SJCRH30 (cell line): ENCODE results near the gene BBS5. TPM values are rescaled to one million over a fixed set of nuclear protein-coding genes. Genes with fewer than 3 reads are reported as not detected.
"Not testable (repeated sequence)": the region's sequence is repeated elsewhere in the genome, so short reads cannot be mapped to it uniquely, and the experiment has no call there.

Experiments
- DNase-seq, 2 experiments: peaks; one replicate each; pipeline ENCODE4 v3.0.0-alpha.2; 2015 to 2020
- H3K27ac ChIP-seq: fragments of 250-450 bp; sonication (Bioruptor Pico); 2 replicates; pipeline ENCODE4 v1.5.1; 2020; ENCODE audit warnings: mild to moderate bottlenecking, moderate library complexity
- H3K27me3 ChIP-seq: fragments of 250-450 bp; sonication (Bioruptor Pico); 2 replicates; pipeline ENCODE4 v1.5.1; 2020; ENCODE audit warnings: mild to moderate bottlenecking, moderate library complexity
- H3K36me3 ChIP-seq: fragments of 250-450 bp; sonication (Bioruptor Pico); 2 replicates; pipeline ENCODE4 v1.5.1; 2020; ENCODE audit warnings: mild to moderate bottlenecking, moderate library complexity
- H3K4me1 ChIP-seq: fragments of 250-450 bp; sonication (Bioruptor Pico); 2 replicates; pipeline ENCODE4 v1.5.1; 2020; ENCODE audit warnings: mild to moderate bottlenecking, moderate library complexity
- H3K4me3 ChIP-seq: fragments of 250-450 bp; sonication (Bioruptor Pico); 2 replicates; pipeline ENCODE4 v1.5.1; 2020; ENCODE audit warnings: mild to moderate bottlenecking, moderate library complexity
- H3K9me3 ChIP-seq: fragments of 250-450 bp; sonication (Bioruptor Pico); replicated peaks from 2 replicates; pipeline ENCODE4 v1.5.1; 2020; ENCODE audit warnings: mild to moderate bottlenecking, moderate library complexity
- total RNA-seq: library from RNA; depleted of rRNA; stranded (reverse); fragments of >200 nt; shearing (Covaris generic); gene quantifications from 2 replicates; pipeline ENCODE4 v1.2.3, GENCODE V29; 2014

Gene BBS5
- total RNA-seq, 1 experiment from 2014 or later: 5.4 TPM

- peak overlapping the region; percentile 58 for H3K4me3 ChIP-seq
- H3K27me3 ChIP-seq: no peaks in the 10 kb centered on the region
- no peaks in the 10 kb centered on the region for H3K36me3 ChIP-seq
- H3K27ac ChIP-seq: peak overlapping the region; percentile 85
- peaks cover 43% of the 10 kb centered on the region for H3K4me1 ChIP-seq
- peak in 1 of 2 experiments; percentile 28 for DNase-seq
- no peaks in the 10 kb centered on the region for H3K9me3 ChIP-seq
Observed at GRCh38 chr2:169509955-169510354, 30.7 kb downstream of the BBS5 start.

DNA sequence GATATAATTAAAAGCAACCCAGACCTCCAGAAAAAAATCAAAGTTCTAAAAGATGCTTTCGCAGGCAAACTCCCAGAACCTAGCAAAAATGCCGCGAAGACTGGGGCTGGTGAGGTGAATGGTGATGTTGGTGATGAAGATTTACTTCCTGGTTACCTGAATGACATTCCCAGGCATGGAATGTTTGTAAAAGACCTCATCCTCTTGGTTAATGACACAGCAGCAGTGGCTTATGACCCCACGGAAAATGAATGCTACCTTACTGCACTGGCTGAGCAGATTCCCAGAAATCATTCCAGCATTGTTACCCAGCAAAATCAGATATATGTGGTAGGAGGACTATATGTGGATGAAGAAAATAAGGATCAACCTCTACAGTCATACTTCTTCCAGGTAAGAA lies 31.2 kb downstream of the BBS5 start:
- no peaks in the 10 kb centered on the region for H3K36me3 ChIP-seq
- H3K4me3 ChIP-seq: peak overlapping the region; percentile 58
- peak overlapping the region; percentile 85; the same call in 1 of the 2 replicates for H3K27ac ChIP-seq
- no peak for DNase-seq
- H3K27me3 ChIP-seq: no peaks in the 10 kb centered on the region
- peaks cover 43% of the 10 kb centered on the region for H3K4me1 ChIP-seq
- no peaks in the 10 kb centered on the region for H3K9me3 ChIP-seq

- H3K27ac ChIP-seq: no peak overlapping the region
- peak in 1 of 2 experiments; percentile 24 for DNase-seq
- H3K36me3 ChIP-seq: 0 out of 2 replicates have a peak, but pooled peaks cover 4% of the 10 kb centered on the region
- H3K4me3 ChIP-seq: peak overlapping the region; percentile 58
- no peaks in the 10 kb centered on the region for H3K9me3 ChIP-seq
- H3K4me1 ChIP-seq: peaks cover 43% of the 10 kb centered on the region
- no peaks in the 10 kb centered on the region for H3K27me3 ChIP-seq
Observed at GRCh38 chr2:169511818-169512217, 32.5 kb downstream of the BBS5 start.

DNA sequence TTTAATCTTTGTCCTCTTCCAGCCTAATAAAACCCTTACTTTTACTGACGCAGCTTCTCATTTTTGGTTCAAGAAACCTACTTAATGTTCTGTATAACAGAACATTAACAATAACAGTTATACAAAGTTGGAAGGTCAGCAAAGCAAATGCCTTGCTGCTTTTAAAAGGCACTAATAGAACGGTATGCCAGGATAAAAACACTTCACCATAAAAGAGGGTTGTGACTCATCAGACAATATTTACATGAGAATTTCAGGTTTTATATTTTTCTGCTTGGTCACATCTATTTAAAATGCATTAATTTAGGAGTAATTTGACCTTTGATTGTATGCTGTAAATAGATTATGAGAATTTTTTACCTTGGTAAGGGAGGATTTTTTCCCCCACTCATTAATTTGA lies 33.2 kb downstream of the BBS5 start:
- H3K4me1 ChIP-seq: peaks cover 38% of the 10 kb centered on the region
- H3K27me3 ChIP-seq: no peaks in the 10 kb centered on the region
- H3K9me3 ChIP-seq: no peaks in the 10 kb centered on the region
- H3K36me3 ChIP-seq: 0 out of 2 replicates have a peak, but pooled peaks cover 4% of the 10 kb centered on the region
- no peak overlapping the region for H3K27ac ChIP-seq
- DNase-seq: no peak
- peak overlapping the region; percentile 58; the same call in 1 of the 2 replicates for H3K4me3 ChIP-seq

DNA sequence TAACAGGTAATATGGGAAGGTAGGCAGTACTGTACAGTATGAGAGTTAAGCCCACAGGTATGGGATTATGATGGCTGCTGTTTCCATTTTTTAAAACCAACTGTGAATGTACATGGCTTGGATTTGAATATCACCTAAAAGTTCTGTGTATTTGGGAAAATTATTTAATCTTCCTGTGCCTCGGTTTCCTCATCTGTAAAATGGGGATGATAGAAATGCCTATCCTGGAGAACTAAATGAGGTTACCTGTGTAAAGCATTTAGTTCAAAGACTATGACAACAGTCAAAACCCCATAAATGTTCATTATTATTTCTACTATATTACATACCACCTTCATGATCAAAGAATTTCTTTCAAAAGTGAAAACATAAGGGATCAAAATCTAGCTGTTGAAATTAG lies 33.8 kb downstream of the BBS5 start:
- H3K9me3 ChIP-seq: no peaks in the 10 kb centered on the region
- 0 out of 2 replicates have a peak, but pooled peaks cover 4% of the 10 kb centered on the region for H3K36me3 ChIP-seq
- DNase-seq: no peak
- H3K4me1 ChIP-seq: peaks cover 33% of the 10 kb centered on the region
- H3K27ac ChIP-seq: peak overlapping the region; percentile 71
- H3K4me3 ChIP-seq: no peak overlapping the region
- H3K27me3 ChIP-seq: no peaks in the 10 kb centered on the region

- Histone ChIP-seq H3K27me3 (no peaks in the 10 kb centered on the region), H3K4me3 (0 out of 2 replicates have a peak overlapping the region, but pooled peaks have one; percentile 9), H3K4me1 (peaks cover 25% of the 10 kb centered on the region), H3K9me3 (no peaks in the 10 kb centered on the region), H3K27ac (peak overlapping the region; percentile 71), H3K36me3 (peaks cover 5% of the 10 kb centered on the region; the same call in 1 of the 2 replicates)
- peak; percentile 85 to 88 for DNase-seq
Observed at GRCh38 chr2:169513926-169514325, 34.6 kb downstream of the BBS5 start.

DNA sequence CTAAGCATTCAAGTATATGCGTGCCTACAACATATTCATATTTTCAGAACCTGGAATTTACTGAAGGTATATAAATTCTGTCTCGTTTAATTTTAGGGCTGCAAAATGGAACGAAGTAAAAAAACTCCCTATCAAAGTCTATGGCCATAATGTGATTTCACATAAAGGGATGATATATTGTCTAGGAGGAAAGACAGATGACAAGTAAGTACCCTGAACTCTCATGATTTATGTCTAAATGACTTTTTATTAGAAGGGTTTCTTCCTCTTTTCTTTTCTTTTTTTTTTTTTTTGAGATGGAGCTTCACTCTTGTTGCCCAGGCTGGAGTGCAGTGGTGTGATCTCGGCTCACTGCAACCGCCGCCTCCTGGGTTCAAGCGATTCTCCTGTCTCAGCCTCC lies 35.5 kb downstream of the BBS5 start:
- H3K4me1 ChIP-seq: peaks cover 21% of the 10 kb centered on the region
- H3K4me3 ChIP-seq, DNase-seq: not testable (repeated sequence)

DNA sequence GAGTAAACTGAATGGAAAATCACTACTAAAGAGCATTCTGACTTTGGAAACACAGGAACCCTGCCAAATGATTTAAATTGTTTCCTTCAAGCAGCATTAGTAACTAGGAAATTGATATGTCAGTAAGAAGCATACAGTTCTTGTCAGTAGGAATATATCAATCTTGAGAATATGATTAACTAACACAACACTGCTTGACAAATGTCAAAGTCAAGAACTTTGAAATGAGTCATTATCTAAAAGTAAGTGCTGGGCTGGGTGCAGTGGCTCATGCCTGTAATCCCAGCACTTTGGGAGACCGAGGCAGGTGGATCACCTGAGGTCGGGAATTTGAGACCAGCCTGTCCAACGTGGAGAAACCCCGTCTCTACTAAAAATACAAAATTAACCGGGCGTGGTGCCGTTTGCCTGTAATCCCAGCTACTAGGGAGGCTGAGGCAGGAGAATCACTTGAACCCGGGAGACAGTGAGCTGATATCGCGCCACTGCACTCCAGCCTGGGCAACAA lies 37.2 kb downstream of the BBS5 start:
- H3K27ac ChIP-seq, DNase-seq, H3K27me3 ChIP-seq, H3K9me3 ChIP-seq, H3K36me3 ChIP-seq, H3K4me3 ChIP-seq: not testable (repeated sequence)
- peaks cover 20% of the 10 kb centered on the region for H3K4me1 ChIP-seq

More for the DNA sequence above, 35.5 kb downstream of the BBS5 start:
- H3K27me3 ChIP-seq, H3K27ac ChIP-seq, H3K36me3 ChIP-seq, H3K9me3 ChIP-seq: not testable (repeated sequence)

DNA sequence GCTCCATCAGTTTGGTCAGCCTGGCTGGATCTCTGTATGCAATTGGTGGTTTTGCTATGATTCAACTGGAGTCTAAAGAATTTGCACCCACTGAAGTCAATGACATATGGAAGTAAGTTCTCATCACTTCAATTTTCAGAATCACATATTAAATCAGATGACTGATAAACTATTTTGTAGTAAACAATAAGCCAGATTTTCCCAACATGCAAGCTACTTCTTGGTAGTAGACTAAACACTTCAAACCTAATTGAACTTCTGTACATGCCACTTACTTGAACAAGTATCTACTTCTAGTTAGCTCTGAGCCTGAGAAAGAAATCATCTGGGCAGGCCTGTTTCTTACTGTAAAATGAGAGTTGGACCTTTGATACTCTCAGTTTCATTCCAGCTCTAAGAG lies 41.6 kb downstream of the BBS5 start:
- H3K27ac ChIP-seq: no peak overlapping the region
- no peaks in the 10 kb centered on the region for H3K4me1 ChIP-seq
- no peak overlapping the region for H3K4me3 ChIP-seq
- no peak for DNase-seq
- no peaks in the 10 kb centered on the region for H3K27me3 ChIP-seq
- H3K9me3 ChIP-seq: no peaks in the 10 kb centered on the region
- H3K36me3 ChIP-seq: peaks cover 7% of the 10 kb centered on the region

DNA sequence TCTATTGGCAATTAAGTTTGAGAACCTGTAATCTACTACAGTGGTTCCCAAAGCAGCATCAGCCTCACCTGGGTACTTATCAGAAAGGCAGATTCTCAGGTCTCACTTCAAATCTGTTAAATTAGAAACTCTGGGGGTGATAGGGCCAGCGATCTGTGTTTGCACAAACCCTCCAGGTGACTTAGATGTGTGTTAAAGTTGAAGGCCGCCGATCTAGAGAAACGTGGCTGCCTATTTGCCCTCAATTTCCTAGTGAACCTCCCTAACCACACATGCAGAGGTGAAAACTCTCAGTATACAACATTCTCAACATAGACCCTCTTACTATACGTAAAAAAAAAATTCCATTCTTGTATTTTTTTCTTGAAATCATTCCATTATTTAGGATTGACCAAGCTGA lies 44.4 kb downstream of the BBS5 start:
- Histone ChIP-seq H3K9me3 (no peaks in the 10 kb centered on the region), H3K27ac (no peak overlapping the region), H3K4me1 (no peaks in the 10 kb centered on the region), H3K27me3 (no peaks in the 10 kb centered on the region), H3K4me3 (no peak overlapping the region), H3K36me3 (peaks cover 13% of the 10 kb centered on the region)
- no peak for DNase-seq

GRCh38 chr2:169525434-169525833 lies 46.1 kb downstream of the BBS5 start:
- no peaks in the 10 kb centered on the region for H3K4me1 ChIP-seq
- H3K4me3 ChIP-seq: no peak overlapping the region

DNA sequence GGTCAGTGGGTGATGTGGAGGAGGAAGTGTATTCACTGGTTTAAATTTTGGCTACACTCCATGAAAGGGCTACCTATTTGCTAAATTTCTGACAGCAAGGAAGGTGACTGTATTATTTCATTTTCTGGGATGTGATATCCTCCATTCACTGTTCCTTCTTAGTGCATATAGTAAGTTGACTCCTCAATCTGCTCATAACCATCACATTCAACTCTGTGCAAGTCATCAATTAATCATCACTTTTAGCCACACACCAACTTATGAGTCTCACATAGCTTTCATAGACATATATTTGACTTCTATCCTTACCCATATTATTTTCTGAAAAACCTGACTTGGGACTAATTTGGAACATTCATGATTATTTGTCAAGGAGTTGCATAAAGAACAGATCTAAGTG lies 47.2 kb downstream of the BBS5 start:
- H3K27ac ChIP-seq: no peak overlapping the region

More at GRCh38 chr2:169525434-169525833, 46.1 kb downstream of the BBS5 start:
- Histone ChIP-seq H3K36me3 (peaks cover 17% of the 10 kb centered on the region), H3K27ac (no peak overlapping the region), H3K27me3 (no peaks in the 10 kb centered on the region), H3K9me3 (no peaks in the 10 kb centered on the region)
- no peak for DNase-seq

GRCh38 chr2:169528271-169528701 lies 49.0 kb downstream of the BBS5 start:
- no peak overlapping the region for H3K4me3 ChIP-seq
- H3K27me3 ChIP-seq: no peaks in the 10 kb centered on the region
- DNase-seq: peak; percentile 55 to 83
- H3K9me3 ChIP-seq: no peaks in the 10 kb centered on the region
- peaks cover 23% of the 10 kb centered on the region for H3K36me3 ChIP-seq
- no peaks in the 10 kb centered on the region for H3K4me1 ChIP-seq
- H3K27ac ChIP-seq: no peak overlapping the region

More for the DNA sequence above, 47.2 kb downstream of the BBS5 start:
- no peaks in the 10 kb centered on the region for H3K9me3 ChIP-seq
- no peak overlapping the region for H3K4me3 ChIP-seq
- H3K36me3 ChIP-seq: peaks cover 17% of the 10 kb centered on the region
- no peaks in the 10 kb centered on the region for H3K27me3 ChIP-seq
- no peak for DNase-seq
- no peaks in the 10 kb centered on the region for H3K4me1 ChIP-seq

GRCh38 chr2:169539460-169539859 lies 60.2 kb downstream of the BBS5 start:
- not testable (repeated sequence) for H3K4me1 ChIP-seq, DNase-seq, H3K27ac ChIP-seq, H3K9me3 ChIP-seq, H3K4me3 ChIP-seq, H3K27me3 ChIP-seq
- H3K36me3 ChIP-seq: peaks cover 23% of the 10 kb centered on the region

DNA sequence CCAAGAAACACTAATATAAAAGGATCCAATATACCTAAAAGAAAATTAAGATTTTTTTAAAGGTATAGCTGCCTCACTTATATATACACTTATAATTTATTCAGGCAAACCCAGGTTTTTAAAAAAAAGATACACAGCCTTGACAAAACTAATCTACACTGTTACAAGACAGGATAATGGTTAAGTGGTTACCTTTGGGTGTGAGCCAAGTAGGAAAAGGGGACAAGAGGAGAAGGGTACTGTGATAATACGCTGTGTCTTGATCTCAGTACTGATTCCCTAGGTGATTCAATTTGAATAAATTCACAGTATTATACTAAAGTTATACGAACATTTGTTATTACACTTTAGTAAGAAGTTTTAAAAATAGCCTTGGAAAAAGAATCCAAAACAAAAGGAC lies 60.9 kb downstream of the BBS5 start:
- Histone ChIP-seq H3K4me3 (no peak overlapping the region), H3K36me3 (peaks cover 23% of the 10 kb centered on the region), H3K27ac (no peak overlapping the region), H3K4me1 (no peaks in the 10 kb centered on the region), H3K27me3 (no peaks in the 10 kb centered on the region), H3K9me3 (no peaks in the 10 kb centered on the region)
- no peak for DNase-seq

GRCh38 chr2:169542433-169542832 lies 63.1 kb downstream of the BBS5 start:
- Histone ChIP-seq H3K27me3 (no peaks in the 10 kb centered on the region), H3K36me3 (peaks cover 19% of the 10 kb centered on the region), H3K4me1 (no peaks in the 10 kb centered on the region), H3K27ac (no peak overlapping the region), H3K4me3 (no peak overlapping the region), H3K9me3 (no peaks in the 10 kb centered on the region)
- DNase-seq: no peak
